GM19351 (cell line): ENCODE measurements around the gene RELCH.
"Not testable (repeated sequence)": the region's sequence is repeated elsewhere in the genome, so short reads cannot be mapped to it uniquely, and the experiment has no call there.

ENCODE experiments used
- ATAC-seq: cut with Tn5 transposase; IDR thresholded peaks from one replicate; pipeline ENCODE4 v1.9.1; 2021; ENCODE audit warnings: mild to moderate bottlenecking, moderate library complexity; ENCODE audit not compliant: unreplicated experiment

Gene RELCH

DNA sequence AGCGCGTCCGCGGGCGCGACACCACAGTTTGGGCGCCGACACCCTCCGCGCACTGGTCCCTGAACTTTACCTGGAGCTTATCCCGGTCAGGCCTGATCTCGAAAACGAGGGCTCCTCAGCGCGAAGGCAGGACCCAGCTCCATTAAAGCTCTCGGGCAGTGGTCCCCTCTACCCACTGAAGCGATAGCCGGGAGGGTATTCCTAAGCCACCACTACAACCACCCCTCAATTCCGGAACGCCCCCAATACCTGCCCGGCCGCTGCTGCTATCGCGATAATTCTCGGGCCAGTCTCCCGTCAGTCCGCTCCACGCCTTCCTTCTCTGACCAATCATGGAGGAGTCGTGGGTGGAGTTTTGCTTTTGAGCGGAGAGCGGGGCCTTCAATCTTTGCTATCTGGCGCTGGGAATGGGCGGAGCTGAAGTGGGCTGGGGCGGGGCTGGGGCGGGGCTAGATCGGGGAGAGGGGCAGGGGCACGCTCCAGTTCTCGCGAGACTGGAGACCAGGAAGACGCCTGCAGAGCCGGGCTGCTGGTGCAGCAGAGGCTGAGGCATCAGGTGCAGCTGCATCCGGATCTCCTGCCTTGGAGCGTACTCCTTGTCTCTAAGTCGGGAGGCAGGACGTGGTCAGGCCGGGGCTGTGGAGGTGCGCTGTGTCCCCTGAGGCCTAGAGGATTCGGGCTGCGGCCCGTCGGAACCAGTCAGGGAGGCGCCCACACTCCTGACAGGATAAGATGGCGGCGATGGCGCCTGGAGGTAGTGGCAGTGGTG lies at the start of gene RELCH, which contains the start of gene PIGN:
TSS of gene RELCH (plus strand) at position 482 of the 769 bp plus-strand sequence. CDS start at position 733, 251 bp downstream.
TSS of gene PIGN (minus strand) at position 283 of the 769 bp plus-strand sequence. CDS start 25,703 bp downstream, outside the sequence.
- peak; percentile 87 for ATAC-seq

DNA sequence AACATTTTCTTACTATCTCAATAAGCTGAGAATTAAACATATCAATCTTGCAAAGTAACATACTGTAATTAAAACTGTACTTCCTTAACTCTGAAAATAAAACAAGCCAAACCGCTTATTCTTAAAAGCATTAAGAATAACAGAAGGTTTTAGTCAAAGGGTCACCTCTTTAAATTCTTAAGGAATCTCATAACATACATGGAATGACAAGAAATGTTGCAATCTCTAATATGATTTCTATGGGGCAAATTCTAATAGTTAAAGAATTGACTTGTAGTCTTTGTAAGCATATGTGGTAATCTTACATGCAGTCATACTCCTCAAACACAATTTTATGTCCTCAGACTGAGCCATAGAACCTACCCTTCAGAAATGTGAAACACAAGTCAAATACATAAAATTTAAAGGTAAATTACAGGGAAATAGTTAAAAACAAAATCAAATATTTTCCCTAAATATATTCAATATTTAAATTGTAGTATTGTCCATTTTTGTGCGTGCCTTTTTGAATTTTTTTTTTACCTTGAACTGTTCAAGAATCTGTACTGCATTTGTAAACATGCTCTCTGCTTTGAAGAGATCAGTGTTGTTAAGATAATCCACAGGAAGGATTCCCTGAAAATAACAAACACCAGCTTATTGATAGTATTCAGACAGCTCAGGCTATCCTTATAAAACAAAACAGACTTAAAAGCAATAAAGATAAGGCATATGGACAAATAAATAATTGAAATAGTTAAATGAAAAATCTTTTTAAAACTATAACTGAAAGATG lies 48.4 kb upstream of the RELCH start:
- no peak for ATAC-seq

GRCh38 chr18:62140259-62140658 lies 46.8 kb upstream of the RELCH start:
- ATAC-seq: no peak

- ATAC-seq: no peak
Measured at GRCh38 chr18:62144338-62144737, 42.7 kb upstream of the RELCH start.

DNA sequence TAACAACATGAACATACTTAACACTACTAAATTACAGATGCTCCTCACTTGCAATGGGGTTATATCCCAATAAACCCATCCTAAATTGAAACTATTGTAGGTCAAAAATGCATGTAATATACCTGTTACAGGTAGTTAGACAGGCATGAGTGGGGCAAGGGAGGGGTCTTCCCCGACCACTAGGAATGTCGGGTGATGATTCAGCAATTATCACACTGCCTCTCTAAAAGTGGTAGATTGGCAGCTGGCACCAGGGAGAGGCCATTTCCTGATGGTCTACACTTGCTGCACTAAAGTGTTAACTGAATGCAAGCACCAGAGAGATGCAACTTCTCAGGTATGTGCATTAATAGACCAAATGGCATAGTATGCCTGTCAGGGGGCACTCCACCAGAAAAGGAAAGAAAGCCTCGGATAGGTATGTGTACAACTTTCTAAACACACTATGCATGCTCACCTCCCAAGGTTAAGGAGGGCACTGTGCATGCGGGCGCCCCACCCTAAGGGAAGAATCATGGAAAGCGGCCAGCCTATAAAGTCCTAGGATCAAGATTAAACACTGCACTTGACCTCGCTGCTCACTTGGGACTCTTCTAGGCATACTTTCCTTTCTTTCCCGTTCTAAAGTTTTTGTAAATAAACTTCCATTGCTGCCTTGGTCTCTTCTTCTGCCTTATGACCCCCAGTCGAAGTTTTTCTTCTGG lies 35.8 kb upstream of the RELCH start:
- ATAC-seq: no peak

GRCh38 chr18:62152844-62153243 lies 34.2 kb upstream of the RELCH start:
- no peak for ATAC-seq

DNA sequence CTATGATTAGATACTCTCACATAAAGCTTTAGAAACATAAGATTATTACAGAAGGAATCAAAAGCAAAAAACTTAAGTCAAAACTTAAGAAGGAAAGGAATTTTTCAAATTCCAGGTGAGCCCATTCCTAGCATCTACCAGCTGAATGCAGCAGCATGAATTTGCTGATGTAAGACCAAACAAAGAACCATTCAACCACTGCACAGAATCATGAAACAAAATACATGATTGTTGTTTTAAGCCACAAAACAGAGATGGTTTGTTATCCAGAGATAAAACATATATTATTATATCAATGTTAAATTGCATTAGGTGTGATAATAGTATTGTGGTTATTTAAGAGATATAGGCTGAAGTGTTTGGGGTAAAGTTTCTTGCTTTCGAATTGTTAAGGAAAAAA lies 29.2 kb upstream of the RELCH start:
- ATAC-seq: no peak

DNA sequence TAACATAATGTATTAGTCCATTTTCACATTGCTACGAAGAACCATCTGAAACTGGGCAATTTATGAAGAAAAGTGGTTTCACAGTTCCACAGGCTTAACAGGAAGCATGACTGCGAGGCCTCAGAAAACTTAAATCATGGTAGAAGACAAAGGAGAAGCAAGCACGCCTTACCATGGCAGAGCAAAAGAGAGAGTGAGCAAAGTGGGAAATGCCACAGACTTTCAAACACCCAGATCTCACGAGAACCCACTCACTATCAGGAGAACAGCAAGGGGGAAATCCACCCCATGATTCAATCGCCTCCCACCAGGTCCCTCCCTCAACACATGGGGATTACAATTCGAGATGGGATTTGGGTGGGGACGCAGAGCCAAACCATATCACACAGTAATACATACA lies 22.7 kb upstream of the RELCH start:
- ATAC-seq: no peak

- no peak for ATAC-seq
Measured at GRCh38 chr18:62164855-62165487, 22.1 kb upstream of the RELCH start.

- no peak for ATAC-seq
Measured at GRCh38 chr18:62165583-62165982, 21.5 kb upstream of the RELCH start.

GRCh38 chr18:62166524-62166923 lies 20.5 kb upstream of the RELCH start:
- ATAC-seq: not testable (repeated sequence)

GRCh38 chr18:62170857-62171256 lies 16.2 kb upstream of the RELCH start:
- no peak for ATAC-seq

DNA sequence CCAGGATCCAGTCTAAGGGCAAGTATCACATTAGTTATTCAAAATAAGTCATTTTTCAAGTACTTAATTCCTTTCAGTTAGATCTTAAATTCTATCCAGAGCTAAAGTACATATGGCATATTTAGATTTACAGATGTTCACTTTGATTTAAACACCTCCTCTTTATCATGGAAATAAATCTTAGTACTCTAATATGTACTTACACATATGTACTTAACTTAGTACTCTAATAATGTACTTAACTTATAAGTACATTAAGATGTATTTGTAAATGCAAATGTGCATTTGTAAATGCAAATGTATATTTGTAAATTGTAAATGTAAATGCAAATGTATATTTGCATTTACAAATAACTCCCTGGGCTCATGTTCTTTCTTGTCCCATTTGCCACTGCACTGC lies 14.8 kb upstream of the RELCH start:
- no peak for ATAC-seq

DNA sequence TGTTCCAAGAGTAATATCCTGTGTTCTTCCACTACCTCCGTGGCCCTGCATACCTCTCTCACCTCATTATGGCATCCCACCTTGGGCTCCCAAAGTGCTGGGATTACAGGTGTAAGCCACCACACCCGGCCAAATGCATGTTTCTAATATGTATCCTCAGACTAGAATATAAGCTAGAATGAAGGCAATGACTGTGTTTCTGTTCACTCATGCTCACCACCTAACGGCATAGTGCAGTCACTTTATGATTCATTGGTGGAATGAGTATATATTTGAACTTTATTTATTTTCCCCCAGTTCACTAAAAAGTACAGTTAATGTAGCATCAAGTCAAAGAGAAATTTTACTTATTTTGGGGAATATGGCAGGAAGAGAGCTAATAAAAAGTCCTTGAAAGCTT lies 11.5 kb upstream of the RELCH start:
- no peak for ATAC-seq

- ATAC-seq: no peak
Measured at GRCh38 chr18:62177271-62177670, 9.8 kb upstream of the RELCH start.

DNA sequence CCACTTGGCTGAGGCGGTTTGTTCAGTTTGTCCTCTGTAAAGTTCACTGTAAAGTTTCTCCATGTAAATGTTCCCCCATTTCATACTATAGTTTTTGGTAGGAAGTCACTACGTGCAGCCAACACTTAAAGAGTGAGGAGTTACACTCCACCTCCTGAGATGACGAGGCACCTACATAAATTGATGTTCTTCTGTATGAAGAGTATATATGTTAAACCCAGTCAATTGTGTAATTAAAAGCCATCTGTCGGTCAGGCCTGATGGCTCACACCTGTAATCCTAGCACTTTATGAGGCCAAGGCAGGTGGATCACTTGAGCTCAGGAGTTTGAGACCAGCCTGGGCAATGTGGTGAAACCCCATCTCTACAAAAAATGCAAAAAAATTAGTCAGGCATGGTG lies 7.8 kb upstream of the RELCH start:
- no peak for ATAC-seq

- no peak for ATAC-seq
Measured at GRCh38 chr18:62182220-62182619, 4.8 kb upstream of the RELCH start.

DNA sequence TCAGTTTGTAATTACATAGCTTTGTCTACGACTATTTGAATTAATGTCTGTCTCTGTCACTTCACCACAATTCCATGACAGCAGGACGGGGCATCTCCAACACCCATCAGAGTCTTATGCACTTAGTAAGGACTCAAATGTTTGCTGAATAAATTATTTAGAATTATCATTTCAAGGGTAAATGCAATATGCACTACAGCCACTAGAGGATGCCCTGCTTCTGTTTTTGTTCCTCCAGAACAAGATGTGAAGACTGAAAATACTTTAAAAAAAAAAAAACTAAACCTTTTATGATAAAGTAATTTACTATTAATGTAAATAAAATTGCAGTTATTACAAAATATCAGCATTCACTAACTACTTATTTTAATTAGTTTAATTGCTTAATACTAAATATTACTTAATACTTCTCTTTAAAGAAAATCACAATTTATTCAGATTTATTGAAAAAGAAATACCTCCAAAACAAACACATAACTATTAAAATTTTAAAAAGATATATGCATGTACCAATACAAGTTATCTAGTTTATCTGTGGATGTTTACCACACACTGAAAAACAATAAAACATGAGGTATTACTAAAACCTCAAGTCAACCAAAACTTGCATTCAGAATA lies 3.4 kb upstream of the RELCH start:
- ATAC-seq: no peak

DNA sequence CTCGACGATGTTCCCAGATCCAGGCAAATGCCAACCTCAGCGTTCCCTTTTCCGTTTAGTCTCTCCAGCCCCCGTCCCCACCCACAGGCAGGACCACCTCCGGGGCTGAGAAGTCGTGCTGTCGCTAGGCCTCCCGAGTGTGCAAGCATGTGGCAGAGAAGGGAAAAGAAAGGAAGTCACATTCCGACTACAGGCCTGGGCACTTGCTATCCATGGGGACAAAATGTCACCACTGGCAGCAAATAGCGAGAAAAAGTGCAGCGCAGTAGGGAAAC lies 619 bp upstream of the RELCH start:
- ATAC-seq: peak; percentile 1

- ATAC-seq: peak; percentile 18
Measured at GRCh38 chr18:62187543-62188510, 772 bp downstream of the RELCH start.
